HCT116 (cell line): ENCODE data around the gene ZAP70. TPM values are rescaled to one million over a fixed set of nuclear protein-coding genes. Genes with fewer than 3 reads are reported as not detected.

Experiments used
- ATAC-seq: fragments of 200-7000 bp; cut with Tn5 transposase; 2 replicates; pipeline ENCODE4 v1.9.1; 2020; ENCODE audit warnings: mild to moderate bottlenecking, moderate library complexity
- BruUV-seq: library from RNA; stranded (reverse); fragments of 400-500 nt; replicated peaks from 2 replicates; lab custom pipeline; 2021; lab: Mats Ljungman, UMichigan
- CTCF ChIA-PET: fragments of 300-600 bp; sonication (Branson Sonifier 250); formaldehyde crosslinking; loops from one replicate; lab custom pipeline; 2021; ENCODE audit warnings: antibody characterized with exemption; lab: Charles Lee
- POLR2A ChIA-PET: fragments of 300-600, 350-600 bp; sonication (Branson Sonifier 250); formaldehyde crosslinking; loops from one replicate; lab custom pipeline; 2021; ENCODE audit warnings: antibody characterized with exemption; lab: Charles Lee
- RAD21 ChIA-PET, 2 experiments: fragments of 300-600 bp; sonication (Branson Sonifier 250); formaldehyde crosslinking; loops; one replicate each; lab custom pipeline; 2023; ENCODE audit warnings: low total read pairs in 2 of 2; ENCODE audit not compliant: uncharacterized antibody in 2 of 2, unreplicated experiment in 2 of 2, low non-redundant PET in 1 of 2; lab: Charles Lee
- DNase-seq: peaks from one replicate; pipeline ENCODE4 v3.0.0-alpha.2; 2010; ENCODE audit warnings: low read depth, low spot score
- H2AFZ ChIP-seq: fragments of 200-600 bp; shearing (Covaris generic), sonication (generic); 2 replicates; pipeline ENCODE4 v1.6.1; 2017; ENCODE audit warnings: low read depth, mixed run types, mixed read lengths, antibody characterized with exemption, low read length; ENCODE audit not compliant: poor library complexity, severe bottlenecking
- H3K27ac ChIP-seq: 2 replicates; pipeline ENCODE4 v1.5.1; 2012; ENCODE audit warnings: low read depth, low read length
- H3K27me3 ChIP-seq: fragments of 200-600 bp; sonication (generic); 2 replicates; pipeline ENCODE4 v1.6.1; 2016; ENCODE audit warnings: mixed run types, low read length, mixed read lengths; ENCODE audit not compliant: insufficient read depth
- H3K36me3 ChIP-seq, 2 experiments: fragments of 200-500 bp in 1 of 2; fragments of 200-600 bp in 1 of 2; sonication (Bioruptor generic) in 1 of 2; sonication (generic) in 1 of 2; 2 replicates each; pipeline versions ENCODE4 v1.5.1 to v1.6.1; 2014 to 2016; ENCODE audit warnings: low read length in 2 of 2, inconsistent platforms in 1 of 2, mixed read lengths in 1 of 2, mixed run types in 1 of 2; ENCODE audit not compliant: insufficient read depth in 2 of 2, control insufficient read depth in 1 of 2
- H3K4me1 ChIP-seq, 2 experiments: fragments of 200-600 bp in 1 of 2; sonication (generic) in 1 of 2; 2 replicates each; pipeline versions ENCODE4 v1.5.1 to v1.6.1; 2012 to 2017; ENCODE audit warnings: low read length in 2 of 2, inconsistent platforms in 1 of 2, mild to moderate bottlenecking in 1 of 2, mixed read lengths in 1 of 2, mixed run types in 1 of 2, moderate library complexity in 1 of 2; ENCODE audit not compliant: insufficient read depth in 2 of 2, control insufficient read depth in 1 of 2
- H3K4me2 ChIP-seq: fragments of 200-600 bp; sonication (generic); 2 replicates; pipeline ENCODE4 v1.6.1; 2017; ENCODE audit warnings: mixed run types, low read length, mixed read lengths
- H3K4me3 ChIP-seq, 2 experiments: fragments of 200-600 bp in 1 of 2; sonication (generic) in 1 of 2; replicated peaks in 1 of 2; 2 replicates each; pipeline ENCODE4 v1.5.1; 2011 to 2016; ENCODE audit warnings: low read length in 2 of 2, control low read depth in 1 of 2, low read depth in 1 of 2, mild to moderate bottlenecking in 1 of 2, mixed read lengths in 1 of 2, mixed run types in 1 of 2
- H3K79me2 ChIP-seq: fragments of 200-600 bp; sonication (generic); 2 replicates; pipeline ENCODE4 v1.6.1; 2017; ENCODE audit warnings: mild to moderate bottlenecking, mixed run types, low read length, moderate library complexity, mixed read lengths; ENCODE audit not compliant: insufficient read depth
- H3K9ac ChIP-seq: fragments of 200-600 bp; sonication (generic); 2 replicates; pipeline ENCODE4 v1.6.1; 2016; ENCODE audit warnings: low read length, mixed read lengths
- H3K9me2 ChIP-seq: fragments of 200-600 bp; sonication (generic), shearing (Covaris generic); 2 replicates; pipeline ENCODE4 v1.6.1; 2017; ENCODE audit warnings: mixed run types, mild to moderate bottlenecking, moderate library complexity; ENCODE audit not compliant: insufficient read depth
- H3K9me3 ChIP-seq, 2 experiments: fragments of 200-500 bp in 1 of 2; fragments of 200-600 bp in 1 of 2; sonication (Bioruptor generic) in 1 of 2; sonication (generic) in 1 of 2; 2 replicates each; pipeline ENCODE4 v1.6.1; 2014 to 2017; ENCODE audit warnings: low read length in 2 of 2, mixed read lengths in 2 of 2, inconsistent platforms in 1 of 2, low read depth in 1 of 2, mild to moderate bottlenecking in 1 of 2, mixed run types in 1 of 2, moderate library complexity in 1 of 2; ENCODE audit not compliant: control insufficient read depth in 1 of 2, insufficient read depth in 1 of 2
- H4K20me1 ChIP-seq: fragments of 200-600 bp; sonication (generic), shearing (Covaris generic); 2 replicates; pipeline ENCODE4 v1.6.1; 2017; ENCODE audit warnings: mixed run types, mild to moderate bottlenecking, moderate library complexity; ENCODE audit not compliant: insufficient read depth
- POLR2A ChIP-seq: IDR thresholded peaks from 2 replicates; pipeline ENCODE4 v1.7.0; 2011; ENCODE audit warnings: borderline replicate concordance; ENCODE audit not compliant: insufficient read depth, insufficient read length; ENCODE audit errors: extremely low read depth
- SIN3A ChIP-seq: IDR thresholded peaks from 2 replicates; pipeline ENCODE4 v1.6.1; 2012; ENCODE audit warnings: low read depth
- YY1 ChIP-seq: IDR thresholded peaks from 2 replicates; pipeline ENCODE4 v1.6.1; 2011; ENCODE audit warnings: low read length, low read depth, moderate library complexity, mild to moderate bottlenecking; ENCODE audit not compliant: insufficient replicate concordance; ENCODE audit errors: extremely low read depth
- ZFX ChIP-seq: fragments of 450-650 bp; IDR thresholded peaks from 2 replicates; pipeline ENCODE4 v1.6.1; 2017
- intact Hi-C: fragments of 100-400 bp; cut with micrococcal nuclease; formaldehyde crosslinking; loops from 2 replicates; pipeline ENCODE4 v1.10.0; 2022
- total RNA-seq: library from RNA; stranded (reverse); gene quantifications from one replicate; pipeline ENCODE4 v1.2.1, GENCODE V29; 2021; ENCODE audit not compliant: unreplicated experiment
- TF ChIP-seq, protein P1 (sequence below): IDR thresholded peaks from 2 replicates; pipeline ENCODE4 v1.6.1; 2012; ENCODE audit warnings: low read depth
- TF ChIP-seq, protein P2 (sequence below), 3 experiments: fragments of 200-600 bp in 1 of 3; sonication (generic) in 1 of 3; IDR thresholded peaks in 2 of 3; conservative IDR thresholded peaks in 1 of 3; 2 replicates each; pipeline ENCODE4 v1.5.1; 2012 to 2017; ENCODE audit warnings: low read depth in 2 of 3, low read length in 2 of 3, antibody characterized with exemption in 1 of 3, borderline replicate concordance in 1 of 3, control low read depth in 1 of 3, mild to moderate bottlenecking in 1 of 3, mixed read lengths in 1 of 3, mixed run types in 1 of 3, moderate library complexity in 1 of 3; ENCODE audit not compliant: insufficient read depth in 1 of 3

ZAP70 gene
- total RNA-seq, 1 experiment from 2014 or later, result 0.91 TPM

DNA sequence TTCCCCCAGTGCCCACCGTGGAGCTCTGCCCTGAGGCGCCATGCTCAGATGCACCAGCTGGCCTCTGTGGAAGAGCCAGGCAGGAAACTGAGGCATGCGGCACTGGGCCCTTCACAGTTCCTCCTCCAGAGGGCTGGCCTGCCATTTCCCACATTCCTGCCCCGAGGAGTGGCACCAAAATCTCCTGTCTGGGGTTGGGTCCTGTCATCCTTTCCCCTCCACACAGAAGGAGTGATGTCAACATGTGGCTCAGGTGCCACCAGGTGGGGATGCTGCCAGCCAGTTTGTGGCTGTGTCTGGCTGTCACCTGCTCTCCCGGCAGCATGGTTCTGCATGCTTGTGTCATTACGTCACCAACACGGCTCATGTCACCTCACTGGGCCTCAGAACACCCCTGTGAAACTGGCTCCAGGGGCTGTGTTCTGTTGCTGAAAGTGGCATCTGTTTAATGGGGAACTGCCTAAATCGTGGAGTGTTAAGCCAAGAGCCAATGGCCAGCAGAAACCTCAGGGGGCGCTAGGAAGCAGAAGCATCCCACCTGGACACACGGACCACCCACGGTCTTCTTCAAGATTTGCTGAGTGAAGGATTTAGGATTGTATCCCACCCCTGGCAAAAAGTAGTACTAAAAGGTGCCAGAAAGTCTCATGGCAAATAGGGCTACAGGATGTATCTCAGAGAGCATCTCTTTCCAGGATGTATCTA is 51.3 kb downstream of the ZAP70 start (continued):
- TF ChIP-seq, protein P1, sequence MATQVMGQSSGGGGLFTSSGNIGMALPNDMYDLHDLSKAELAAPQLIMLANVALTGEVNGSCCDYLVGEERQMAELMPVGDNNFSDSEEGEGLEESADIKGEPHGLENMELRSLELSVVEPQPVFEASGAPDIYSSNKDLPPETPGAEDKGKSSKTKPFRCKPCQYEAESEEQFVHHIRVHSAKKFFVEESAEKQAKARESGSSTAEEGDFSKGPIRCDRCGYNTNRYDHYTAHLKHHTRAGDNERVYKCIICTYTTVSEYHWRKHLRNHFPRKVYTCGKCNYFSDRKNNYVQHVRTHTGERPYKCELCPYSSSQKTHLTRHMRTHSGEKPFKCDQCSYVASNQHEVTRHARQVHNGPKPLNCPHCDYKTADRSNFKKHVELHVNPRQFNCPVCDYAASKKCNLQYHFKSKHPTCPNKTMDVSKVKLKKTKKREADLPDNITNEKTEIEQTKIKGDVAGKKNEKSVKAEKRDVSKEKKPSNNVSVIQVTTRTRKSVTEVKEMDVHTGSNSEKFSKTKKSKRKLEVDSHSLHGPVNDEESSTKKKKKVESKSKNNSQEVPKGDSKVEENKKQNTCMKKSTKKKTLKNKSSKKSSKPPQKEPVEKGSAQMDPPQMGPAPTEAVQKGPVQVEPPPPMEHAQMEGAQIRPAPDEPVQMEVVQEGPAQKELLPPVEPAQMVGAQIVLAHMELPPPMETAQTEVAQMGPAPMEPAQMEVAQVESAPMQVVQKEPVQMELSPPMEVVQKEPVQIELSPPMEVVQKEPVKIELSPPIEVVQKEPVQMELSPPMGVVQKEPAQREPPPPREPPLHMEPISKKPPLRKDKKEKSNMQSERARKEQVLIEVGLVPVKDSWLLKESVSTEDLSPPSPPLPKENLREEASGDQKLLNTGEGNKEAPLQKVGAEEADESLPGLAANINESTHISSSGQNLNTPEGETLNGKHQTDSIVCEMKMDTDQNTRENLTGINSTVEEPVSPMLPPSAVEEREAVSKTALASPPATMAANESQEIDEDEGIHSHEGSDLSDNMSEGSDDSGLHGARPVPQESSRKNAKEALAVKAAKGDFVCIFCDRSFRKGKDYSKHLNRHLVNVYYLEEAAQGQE, result no peak
- TF ChIP-seq, all 23 proteins: peak for 0

DNA sequence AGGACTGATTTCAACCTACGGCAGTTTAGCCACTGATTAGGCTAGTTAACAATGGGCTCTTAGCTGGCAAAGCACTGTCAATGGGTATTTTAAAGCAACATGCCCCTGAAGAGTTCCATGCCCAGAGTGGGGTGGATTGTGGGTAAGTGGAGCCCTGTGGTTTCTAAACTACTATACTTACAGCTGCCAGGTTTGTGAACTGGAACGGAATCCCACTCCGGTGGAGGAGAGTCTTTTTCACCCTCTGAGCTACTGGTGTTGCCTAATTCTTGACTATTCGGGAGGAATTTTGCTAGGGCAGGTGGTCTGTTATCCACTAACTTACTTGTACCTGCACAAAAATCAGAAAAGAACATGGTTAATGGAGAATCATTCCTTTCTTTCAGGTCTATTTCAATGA is 52.6 kb downstream of the ZAP70 start:
- no peaks in the 10 kb centered on the region for H3K27me3 ChIP-seq
- H2AFZ ChIP-seq, result no peak overlapping the region
- intact Hi-C loops, result no loop called here
- no peak for TF ChIP-seq ZFX
- TF ChIP-seq, protein P1, result no peak
- no peak for TF ChIP-seq YY1
- no peak for TF ChIP-seq POLR2A
- no peak for TF ChIP-seq SIN3A
- TF ChIP-seq, protein P2, sequence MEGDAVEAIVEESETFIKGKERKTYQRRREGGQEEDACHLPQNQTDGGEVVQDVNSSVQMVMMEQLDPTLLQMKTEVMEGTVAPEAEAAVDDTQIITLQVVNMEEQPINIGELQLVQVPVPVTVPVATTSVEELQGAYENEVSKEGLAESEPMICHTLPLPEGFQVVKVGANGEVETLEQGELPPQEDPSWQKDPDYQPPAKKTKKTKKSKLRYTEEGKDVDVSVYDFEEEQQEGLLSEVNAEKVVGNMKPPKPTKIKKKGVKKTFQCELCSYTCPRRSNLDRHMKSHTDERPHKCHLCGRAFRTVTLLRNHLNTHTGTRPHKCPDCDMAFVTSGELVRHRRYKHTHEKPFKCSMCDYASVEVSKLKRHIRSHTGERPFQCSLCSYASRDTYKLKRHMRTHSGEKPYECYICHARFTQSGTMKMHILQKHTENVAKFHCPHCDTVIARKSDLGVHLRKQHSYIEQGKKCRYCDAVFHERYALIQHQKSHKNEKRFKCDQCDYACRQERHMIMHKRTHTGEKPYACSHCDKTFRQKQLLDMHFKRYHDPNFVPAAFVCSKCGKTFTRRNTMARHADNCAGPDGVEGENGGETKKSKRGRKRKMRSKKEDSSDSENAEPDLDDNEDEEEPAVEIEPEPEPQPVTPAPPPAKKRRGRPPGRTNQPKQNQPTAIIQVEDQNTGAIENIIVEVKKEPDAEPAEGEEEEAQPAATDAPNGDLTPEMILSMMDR (IDR thresholded peaks at IDR 0.05 in 2 of 3, conservative IDR thresholded peaks at IDR 0.05 in 1 of 3; ENCODE audit: borderline replicate concordance in 1 of 3, insufficient read depth in 1 of 3, low read depth in 2 of 3, low read length in 2 of 3), result no peak
- DNase-seq (no peak), ATAC-seq (no peak)
- no peak overlapping the region for H3K4me3 ChIP-seq
- no peaks in the 10 kb centered on the region for H3K9me2 ChIP-seq
- no TSS peak for BruUV-seq
- no peaks in the 10 kb centered on the region for H3K79me2 ChIP-seq
- no peak overlapping the region for H3K9ac ChIP-seq
- H3K36me3 ChIP-seq, result peaks cover 10 to 11% of the 10 kb centered on the region in 2 experiments
- no peak overlapping the region for H3K27ac ChIP-seq
- RAD21 ChIA-PET, result no interaction called here
- peaks cover 0 to 8% of the 10 kb centered on the region in 2 experiments; a peak in 2 of 4 replicates for H3K4me1 ChIP-seq
- H3K9me3 ChIP-seq, result no peaks in the 10 kb centered on the region
- no peak overlapping the region for H3K4me2 ChIP-seq
- no peaks in the 10 kb centered on the region for H4K20me1 ChIP-seq
- POLR2A ChIA-PET, result no interaction called here
- CTCF ChIA-PET, result no interaction called here
